T-cell (primary cell): ENCODE results near the gene EXOC3. TPM values are rescaled to one million over a fixed set of nuclear protein-coding genes. Genes with fewer than 3 reads are reported as not detected.
"Not testable (repeated sequence)": the region's sequence is repeated elsewhere in the genome, so short reads cannot be mapped to it uniquely, and the experiment has no call there.

Source experiments
- ATAC-seq, 4 experiments: fragments of 200-7000 bp in 3 of 4; fragments of 150-1000 bp in 1 of 4; cut with Tn5 transposase; replicated peaks in 1 of 4; 1 replicate in 3 of 4; 2 replicates in 1 of 4; pipeline ENCODE4 v1.10.0; 2021; ENCODE audit warnings: moderate library complexity in 3 of 4, mild to moderate bottlenecking in 2 of 4, moderate number of reproducible peaks in 1 of 4
- CTCF ChIA-PET, 2 donors: fragments of 300-600 bp; sonication (Branson Sonifier 250); formaldehyde crosslinking; loops; one replicate each; lab custom pipeline; 2022; ENCODE audit warnings: antibody characterized with exemption in 2 of 2; lab: Charles Lee
- POLR2A ChIA-PET, 2 donors: fragments of 300-600 bp; sonication (Branson Sonifier 250); formaldehyde crosslinking; loops; one replicate each; lab custom pipeline; 2022; ENCODE audit warnings: antibody characterized with exemption in 2 of 2; lab: Charles Lee
- DNase-seq, 35 experiments: peaks; one replicate each; pipeline versions ENCODE4 v3.0.0 to v3.0.0-alpha.2; 2013 to 2023
- H3K27ac ChIP-seq: one replicate; pipeline ENCODE4 v1.5.1; 2013; ENCODE audit warnings: low read length
- H3K27me3 ChIP-seq, 2 experiments: replicated peaks in 1 of 2; 1 replicate in 1 of 2; 2 replicates in 1 of 2; pipeline versions ENCODE4 v1.6.1 to v1.7.0; 2013; ENCODE audit warnings: low read length in 1 of 2, mixed read lengths in 1 of 2; ENCODE audit not compliant: control insufficient read depth in 2 of 2, insufficient read depth in 2 of 2; ENCODE audit errors: extremely low read depth in 1 of 2
- H3K36me3 ChIP-seq, 2 donors: 1 replicate in 1 of 2; 2 replicates in 1 of 2; pipeline versions ENCODE4 v1.6.1 to v1.7.0; 2013; ENCODE audit warnings: low read length in 1 of 2; ENCODE audit not compliant: control insufficient read depth in 2 of 2, insufficient read depth in 1 of 2; ENCODE audit errors: extremely low read depth in 1 of 2
- H3K4me1 ChIP-seq, 2 experiments: 1 replicate in 1 of 2; 2 replicates in 1 of 2; pipeline versions ENCODE4 v1.6.1 to v1.7.0; 2013; ENCODE audit warnings: low read length in 2 of 2, mixed read lengths in 1 of 2; ENCODE audit not compliant: insufficient read depth in 2 of 2, control insufficient read depth in 1 of 2; ENCODE audit errors: extremely low read depth in 1 of 2
- H3K4me3 ChIP-seq, 2 donors: 1 replicate in 1 of 2; 2 replicates in 1 of 2; pipeline versions ENCODE4 v1.5.1 to v1.7.0; 2013; ENCODE audit warnings: mild to moderate bottlenecking in 2 of 2, low read length in 1 of 2, moderate library complexity in 1 of 2; ENCODE audit not compliant: control insufficient read depth in 1 of 2; ENCODE audit errors: extremely low read depth in 1 of 2
- H3K9me3 ChIP-seq: 2 replicates; pipeline ENCODE4 v1.7.0; 2013
- H3K27ac Mint-ChIP-seq, 2 donors: one replicate each; pipeline ENCODE4 v1.8.0; 2020 to 2021; ENCODE audit warnings: mild to moderate bottlenecking in 2 of 2, mixed read lengths in 2 of 2
- H3K27me3 Mint-ChIP-seq, 2 donors: one replicate each; pipeline ENCODE4 v1.8.0; 2021 to 2022; ENCODE audit warnings: mixed read lengths in 2 of 2
- H3K36me3 Mint-ChIP-seq: one replicate; pipeline ENCODE4 v1.8.0; 2021; ENCODE audit warnings: mixed read lengths
- H3K4me1 Mint-ChIP-seq, 3 donors: one replicate each; pipeline ENCODE4 v1.8.0; 2020 to 2022; ENCODE audit warnings: mixed read lengths in 3 of 3, mild to moderate bottlenecking in 1 of 3
- H3K4me3 Mint-ChIP-seq, 3 donors: one replicate each; pipeline ENCODE4 v1.8.0; 2020 to 2022; ENCODE audit warnings: mild to moderate bottlenecking in 3 of 3, mixed read lengths in 3 of 3, moderate library complexity in 3 of 3
- H3K9me3 Mint-ChIP-seq, 3 donors: one replicate each; pipeline ENCODE4 v1.8.0; 2020 to 2022; ENCODE audit warnings: mixed read lengths in 3 of 3
- WGBS: methylation state at CpG from one replicate; pipeline ENCODE4 v1.1.5; 2013; ENCODE audit warnings: missing lambda C conversion rate; ENCODE audit not compliant: insufficient coverage; 5-methylcytosine and 5-hydroxymethylcytosine counted together
- total RNA-seq, 35 experiments: library from RNA in 6 of 35; stranded (reverse) in 6 of 35; fragments of 120-200 nt in 1 of 35; gene quantifications; one replicate each; pipeline versions ENCODE4 v1.2.1 to v1.2.4 and lab custom pipeline; 2013 to 2026

EXOC3 gene
- total RNA-seq, 5 donors from 2014 or later (not counting 1 experiment from before 2014, with no cell fraction given) = 81.6 to 99.8 (median 84.2) TPM

DNA sequence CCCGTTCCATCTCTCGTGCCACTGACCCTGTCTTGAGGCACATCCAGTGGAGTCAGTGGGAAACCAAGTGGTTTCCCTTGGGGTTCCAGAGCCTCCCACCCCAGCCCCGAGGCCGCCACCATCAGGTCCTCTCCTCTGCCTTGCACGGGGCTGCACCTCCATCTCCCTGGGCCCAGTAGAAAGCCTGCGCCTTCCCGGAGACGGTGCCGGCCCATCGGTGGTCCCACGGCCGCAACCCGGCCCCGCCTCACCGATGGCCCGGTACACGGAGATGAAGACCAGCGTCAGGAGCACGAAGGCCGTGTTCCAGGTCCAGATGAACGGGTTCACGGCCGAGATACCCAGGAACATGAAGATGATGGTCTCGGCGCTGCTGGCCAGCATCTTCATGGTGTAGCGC lies 40.0 kb downstream of the EXOC3 start:
- Histone ChIP-seq H3K9me3 (no peaks in the 10 kb centered on the region), H3K36me3 (no peaks in the 10 kb centered on the region), H3K27me3 (peaks cover 0 to 74% of the 10 kb centered on the region in 2 experiments), H3K27ac (no peak overlapping the region), H3K4me1 (peaks cover 0 to 4% of the 10 kb centered on the region in 2 experiments), H3K4me3 (no peak overlapping the region)
- POLR2A ChIA-PET = no interaction called here
- Mint-ChIP-seq H3K4me3 (no peak overlapping the region), H3K9me3 (no peaks in the 10 kb centered on the region), H3K4me1 (peaks cover 0 to 18% (median 9%) of the 10 kb centered on the region in 3 donors), H3K36me3 (no peaks in the 10 kb centered on the region), H3K27ac (no peak overlapping the region), H3K27me3 (peaks cover 4 to 15% of the 10 kb centered on the region in 2 donors)
- ATAC-seq (no peak), DNase-seq (no peak)
- CTCF ChIA-PET = no interaction called here
- WGBS = 93% methylated on average over 26 of the region's 26 CpGs

- H3K4me3 ChIP-seq = no peak overlapping the region
- Mint-ChIP-seq H3K27me3 (peaks cover 4 to 15% of the 10 kb centered on the region in 2 donors), H3K4me1 (peaks cover 0 to 18% (median 9%) of the 10 kb centered on the region in 3 donors), H3K9me3 (no peaks in the 10 kb centered on the region), H3K36me3 (no peaks in the 10 kb centered on the region), H3K27ac (no peak overlapping the region), H3K4me3 (no peak overlapping the region)
- no peaks in the 10 kb centered on the region for H3K9me3 ChIP-seq
- H3K27ac ChIP-seq = no peak overlapping the region
- 14% methylated on average over 20 of the region's 34 CpGs for WGBS
- CTCF ChIA-PET = no interaction called here
- peaks cover 0 to 4% of the 10 kb centered on the region in 2 experiments for H3K4me1 ChIP-seq
- ATAC-seq = peak in 2 of 4 experiments; percentile 30 to 42
- H3K36me3 ChIP-seq = no peaks in the 10 kb centered on the region
- peaks cover 0 to 68% of the 10 kb centered on the region in 2 experiments for H3K27me3 ChIP-seq
- POLR2A ChIA-PET = no interaction called here
- no peak for DNase-seq
These were observed 40.6 kb downstream of the EXOC3 start for GRCh38 chr5:483434-484140.

- WGBS = 91% methylated on average over 23 of the region's 24 CpGs
- ChIA-PET CTCF (no interaction called here), POLR2A (no interaction called here)
- Mint-ChIP-seq H3K36me3 (no peaks in the 10 kb centered on the region), H3K4me1 (peaks cover 0 to 18% (median 9%) of the 10 kb centered on the region in 3 donors), H3K27ac (no peak overlapping the region), H3K9me3 (no peaks in the 10 kb centered on the region), H3K4me3 (no peak overlapping the region), H3K27me3 (peaks cover 4 to 15% of the 10 kb centered on the region in 2 donors)
- Histone ChIP-seq H3K27me3 (peaks cover 0 to 63% of the 10 kb centered on the region in 2 experiments), H3K9me3 (no peaks in the 10 kb centered on the region), H3K36me3 (no peaks in the 10 kb centered on the region), H3K27ac (no peak overlapping the region), H3K4me1 (peaks cover 0 to 4% of the 10 kb centered on the region in 2 experiments), H3K4me3 (no peak overlapping the region)
- no peak for ATAC-seq
- DNase-seq = no peak
These were observed 41.6 kb downstream of the EXOC3 start for GRCh38 chr5:484556-484955.

GRCh38 chr5:485113-485945 lies 42.4 kb downstream of the EXOC3 start:
- Histone ChIP-seq H3K27ac (no peak overlapping the region), H3K4me1 (peaks cover 0 to 4% of the 10 kb centered on the region in 2 experiments), H3K4me3 (peak overlapping the region in 1 of 2 donors; percentile 15), H3K36me3 (no peaks in the 10 kb centered on the region), H3K27me3 (peaks cover 0 to 60% of the 10 kb centered on the region in 2 experiments), H3K9me3 (no peaks in the 10 kb centered on the region)
- H3K9me3 Mint-ChIP-seq = no peaks in the 10 kb centered on the region
- POLR2A ChIA-PET = no interaction called here
- H3K27ac Mint-ChIP-seq = no peak overlapping the region
- peaks cover 0 to 18% (median 9%) of the 10 kb centered on the region in 3 donors for H3K4me1 Mint-ChIP-seq
- 86% methylated on average over 26 of the region's 29 CpGs for WGBS
- ATAC-seq (no peak), DNase-seq (no peak)
- CTCF ChIA-PET = no interaction called here
- H3K36me3 Mint-ChIP-seq = no peaks in the 10 kb centered on the region
- H3K27me3 Mint-ChIP-seq = peaks cover 4 to 10% of the 10 kb centered on the region in 2 donors
- H3K4me3 Mint-ChIP-seq = no peak overlapping the region

DNA sequence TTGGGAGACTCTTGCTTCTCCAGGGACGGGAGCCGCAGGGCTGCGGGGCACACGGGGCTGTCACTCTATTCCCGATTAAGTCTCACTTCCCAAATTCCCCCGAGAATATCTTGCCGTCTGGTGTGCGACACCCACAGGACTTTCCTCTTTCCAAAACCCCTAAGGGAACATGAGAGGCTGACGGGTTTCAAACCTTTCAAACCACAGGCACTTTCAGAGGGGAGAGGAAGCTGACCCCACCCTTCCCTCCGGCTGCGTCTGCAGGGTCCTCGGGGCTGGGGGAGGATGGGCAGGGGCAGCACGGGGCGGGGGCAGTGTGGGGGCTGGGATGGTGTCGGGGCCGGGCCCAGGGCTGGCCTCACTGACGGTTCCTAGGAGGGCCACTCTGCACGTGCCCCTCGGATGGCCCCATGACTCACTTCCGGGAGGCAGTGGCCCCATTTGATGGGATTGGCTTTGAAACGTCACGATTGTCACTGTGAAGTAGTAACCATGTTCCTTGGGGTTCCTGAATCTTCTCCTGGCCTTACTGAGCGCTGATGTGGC lies 43.0 kb downstream of the EXOC3 start:
- H3K9me3 Mint-ChIP-seq = no peaks in the 10 kb centered on the region
- ATAC-seq = peak in 3 of 4 experiments; percentile 40 to 60 (median 41)
- no peak overlapping the region for H3K27ac Mint-ChIP-seq
- Histone ChIP-seq H3K27ac (no peak overlapping the region), H3K4me1 (peaks cover 0 to 4% of the 10 kb centered on the region in 2 experiments), H3K4me3 (peak overlapping the region in 1 of 2 donors; percentile 15), H3K36me3 (no peaks in the 10 kb centered on the region), H3K27me3 (peaks cover 0 to 59% of the 10 kb centered on the region in 2 experiments), H3K9me3 (no peaks in the 10 kb centered on the region)
- no peak overlapping the region for H3K4me3 Mint-ChIP-seq
- 45% methylated on average over 10 of the region's 23 CpGs for WGBS
- CTCF ChIA-PET = no interaction called here
- H3K27me3 Mint-ChIP-seq = peaks cover 4 to 10% of the 10 kb centered on the region in 2 donors
- DNase-seq = peak in 1 of 35 experiments; percentile 36
- no peaks in the 10 kb centered on the region for H3K36me3 Mint-ChIP-seq
- POLR2A ChIA-PET = no interaction called here
- peaks cover 0 to 18% (median 9%) of the 10 kb centered on the region in 3 donors for H3K4me1 Mint-ChIP-seq

GRCh38 chr5:486597-486996 lies 43.6 kb downstream of the EXOC3 start:
- peaks cover 0 to 18% (median 9%) of the 10 kb centered on the region in 3 donors for H3K4me1 Mint-ChIP-seq
- H3K9me3 Mint-ChIP-seq, H3K4me3 Mint-ChIP-seq, H3K4me3 ChIP-seq, DNase-seq, H3K27ac Mint-ChIP-seq, H3K27ac ChIP-seq, ATAC-seq, H3K36me3 ChIP-seq, CTCF ChIA-PET, POLR2A ChIA-PET, H3K36me3 Mint-ChIP-seq, H3K27me3 Mint-ChIP-seq, H3K9me3 ChIP-seq, H3K4me1 ChIP-seq: not testable (repeated sequence)
- H3K27me3 ChIP-seq = peaks cover 0 to 54% of the 10 kb centered on the region in 2 experiments
- 89% methylated on average over 7 of the region's 22 CpGs for WGBS
